OCI-LY1 (cell line): Measurements from ENCODE around the gene LSAMP.

Experiments used
- H2AFZ ChIP-seq: fragments of 200-600 bp; sonication (generic), shearing (Covaris generic); 2 replicates; pipeline ENCODE4 v1.6.0; 2014; ENCODE audit warnings: antibody characterized with exemption, mild to moderate bottlenecking, low read length
- H3F3A ChIP-seq: fragments of 200-600 bp; sonication (generic), shearing (Covaris generic); 2 replicates; pipeline ENCODE4 v1.6.0; 2014; ENCODE audit warnings: mild to moderate bottlenecking, antibody characterized with exemption, low read length, moderate library complexity; ENCODE audit not compliant: insufficient read depth
- H3K27ac ChIP-seq: fragments of 200-600 bp; sonication (generic); 2 replicates; pipeline ENCODE4 v1.5.1; 2014; ENCODE audit warnings: low read length, mixed run types, mild to moderate bottlenecking, low read depth; ENCODE audit not compliant: poor library complexity, severe bottlenecking
- H3K27me3 ChIP-seq: fragments of 200-600 bp; sonication (generic); 2 replicates; pipeline ENCODE4 v1.6.0; 2014; ENCODE audit warnings: antibody characterized with exemption, mild to moderate bottlenecking, low read length, moderate library complexity; ENCODE audit not compliant: insufficient read depth
- H3K36me3 ChIP-seq: fragments of 200-600 bp; sonication (generic); 2 replicates; pipeline ENCODE4 v1.6.1; 2014; ENCODE audit warnings: mild to moderate bottlenecking, antibody characterized with exemption, low read length, moderate library complexity, mixed read lengths; ENCODE audit not compliant: insufficient read depth
- H3K4me1 ChIP-seq: fragments of 200-600 bp; sonication (generic); 2 replicates; pipeline ENCODE4 v1.5.1; 2014; ENCODE audit warnings: mild to moderate bottlenecking, low read length, moderate library complexity; ENCODE audit not compliant: insufficient read depth, severe bottlenecking
- H3K4me2 ChIP-seq: fragments of 200-600 bp; sonication (generic), shearing (Covaris generic); 2 replicates; pipeline ENCODE4 v1.6.1; 2014; ENCODE audit warnings: low read length
- H3K4me3 ChIP-seq: fragments of 200-600 bp; sonication (generic); 2 replicates; pipeline ENCODE4 v1.5.1; 2014; ENCODE audit warnings: low read length, low read depth, mild to moderate bottlenecking, mixed read lengths; ENCODE audit not compliant: poor library complexity, severe bottlenecking
- H3K79me2 ChIP-seq: fragments of 200-600 bp; shearing (Covaris generic); 2 replicates; pipeline ENCODE4 v1.6.1; 2016; ENCODE audit warnings: mixed run types, low read length, mixed read lengths; ENCODE audit not compliant: insufficient read depth
- H3K9ac ChIP-seq: fragments of 200-600 bp; sonication (generic), shearing (Covaris generic); 2 replicates; pipeline ENCODE4 v1.6.1; 2014; ENCODE audit warnings: mild to moderate bottlenecking, low read length, mixed read lengths
- H3K9me2 ChIP-seq: fragments of 200-600 bp; sonication (generic), shearing (Covaris generic); 2 replicates; pipeline ENCODE4 v1.6.1; 2014; ENCODE audit warnings: low read depth, mild to moderate bottlenecking, low read length, mixed read lengths
- H3K9me3 ChIP-seq: fragments of 200-600 bp; shearing (Covaris generic); 2 replicates; pipeline ENCODE4 v1.6.1; 2014; ENCODE audit warnings: low read length, mixed read lengths
- H4K20me1 ChIP-seq: fragments of 200-600 bp; sonication (generic), shearing (Covaris generic); 2 replicates; pipeline ENCODE4 v1.6.0; 2016; ENCODE audit warnings: mild to moderate bottlenecking, low read length; ENCODE audit not compliant: insufficient read depth
- EZH2 ChIP-seq: fragments of 200-600 bp; sonication (generic), shearing (Covaris generic); IDR thresholded peaks from 2 replicates; pipeline ENCODE4 v1.8.0; 2017; ENCODE audit warnings: borderline replicate concordance, mixed run types, mild to moderate bottlenecking, antibody characterized with exemption, low read length, moderate library complexity, mixed read lengths
- TF ChIP-seq, protein P1 (sequence below): fragments of 200-600 bp; sonication (generic), shearing (Covaris generic); IDR thresholded peaks from 2 replicates; pipeline ENCODE4 v1.5.1; 2017; ENCODE audit warnings: mild to moderate bottlenecking, antibody characterized with exemption, low read length, moderate library complexity, mixed read lengths

The LSAMP gene

DNA sequence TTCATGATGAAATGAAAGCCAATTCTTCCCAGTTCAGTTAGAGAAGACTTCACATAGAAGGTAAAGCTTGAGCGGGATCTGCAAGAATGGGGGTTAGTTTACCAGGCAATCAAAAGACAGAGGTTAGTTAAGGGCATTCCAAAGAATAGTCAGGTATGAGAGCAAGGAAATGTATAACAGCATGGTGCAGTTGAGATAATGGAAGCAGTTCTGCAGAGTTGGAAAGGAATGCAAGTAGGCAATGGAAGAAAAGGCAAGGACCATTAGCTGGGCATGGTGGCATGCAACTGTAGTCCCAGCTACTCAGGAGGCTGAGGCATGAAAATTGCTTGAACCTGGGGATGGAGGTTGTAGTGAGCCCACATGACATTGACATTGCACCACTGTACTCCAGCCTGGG, 55.0 kb downstream of the LSAMP start:
- Histone ChIP-seq H3F3A (no peaks in the 10 kb centered on the region), H3K27ac (no peak overlapping the region), H3K27me3 (no peaks in the 10 kb centered on the region), H3K36me3 (no peaks in the 10 kb centered on the region), H3K4me2 (no peak overlapping the region), H4K20me1 (no peaks in the 10 kb centered on the region), H3K4me1 (no peaks in the 10 kb centered on the region), H3K9ac (no peak overlapping the region), H2AFZ (no peak overlapping the region), H3K4me3 (no peak overlapping the region), H3K9me3 (no peaks in the 10 kb centered on the region), H3K9me2 (no peaks in the 10 kb centered on the region), H3K79me2 (no peaks in the 10 kb centered on the region)
- TF ChIP-seq, protein P1, sequence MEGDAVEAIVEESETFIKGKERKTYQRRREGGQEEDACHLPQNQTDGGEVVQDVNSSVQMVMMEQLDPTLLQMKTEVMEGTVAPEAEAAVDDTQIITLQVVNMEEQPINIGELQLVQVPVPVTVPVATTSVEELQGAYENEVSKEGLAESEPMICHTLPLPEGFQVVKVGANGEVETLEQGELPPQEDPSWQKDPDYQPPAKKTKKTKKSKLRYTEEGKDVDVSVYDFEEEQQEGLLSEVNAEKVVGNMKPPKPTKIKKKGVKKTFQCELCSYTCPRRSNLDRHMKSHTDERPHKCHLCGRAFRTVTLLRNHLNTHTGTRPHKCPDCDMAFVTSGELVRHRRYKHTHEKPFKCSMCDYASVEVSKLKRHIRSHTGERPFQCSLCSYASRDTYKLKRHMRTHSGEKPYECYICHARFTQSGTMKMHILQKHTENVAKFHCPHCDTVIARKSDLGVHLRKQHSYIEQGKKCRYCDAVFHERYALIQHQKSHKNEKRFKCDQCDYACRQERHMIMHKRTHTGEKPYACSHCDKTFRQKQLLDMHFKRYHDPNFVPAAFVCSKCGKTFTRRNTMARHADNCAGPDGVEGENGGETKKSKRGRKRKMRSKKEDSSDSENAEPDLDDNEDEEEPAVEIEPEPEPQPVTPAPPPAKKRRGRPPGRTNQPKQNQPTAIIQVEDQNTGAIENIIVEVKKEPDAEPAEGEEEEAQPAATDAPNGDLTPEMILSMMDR, result no peak
- no peak for TF ChIP-seq EZH2

DNA sequence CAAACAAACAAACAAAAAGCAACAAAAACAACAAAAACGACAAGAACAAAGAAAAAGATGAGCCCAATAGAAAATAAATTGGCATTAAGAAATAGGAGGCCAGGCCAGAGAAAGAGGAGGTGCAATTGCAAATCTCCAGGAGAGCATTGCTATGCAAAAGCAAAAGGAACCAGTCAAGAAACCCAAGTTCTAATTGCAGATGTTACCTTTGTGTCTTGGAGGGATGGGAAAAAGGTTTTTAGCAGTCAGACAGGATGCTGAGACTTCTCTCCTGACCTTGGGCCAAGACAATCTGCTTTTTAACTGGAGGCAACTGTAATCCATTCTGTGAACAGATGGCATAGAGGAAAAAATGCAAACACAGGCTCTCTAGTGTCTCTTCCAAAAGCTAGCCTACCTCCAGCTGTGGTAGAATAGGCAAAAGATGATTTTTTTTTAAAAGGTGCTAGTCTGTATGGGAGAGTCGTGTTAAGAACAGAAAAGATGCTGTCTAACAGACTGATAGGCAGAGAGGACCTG, 56.4 kb downstream of the LSAMP start:
- H3K4me2 ChIP-seq, result no peak overlapping the region
- H4K20me1 ChIP-seq, result no peaks in the 10 kb centered on the region
- H3K4me3 ChIP-seq, result no peak overlapping the region
- no peak for TF ChIP-seq EZH2
- TF ChIP-seq, protein P1, result no peak
- no peak overlapping the region for H3K9ac ChIP-seq
- no peaks in the 10 kb centered on the region for H3K79me2 ChIP-seq
- no peaks in the 10 kb centered on the region for H3K9me2 ChIP-seq
- H3K9me3 ChIP-seq, result no peaks in the 10 kb centered on the region
- H3K4me1 ChIP-seq, result no peaks in the 10 kb centered on the region
- no peak overlapping the region for H2AFZ ChIP-seq
- H3K36me3 ChIP-seq, result no peaks in the 10 kb centered on the region
- H3F3A ChIP-seq, result no peaks in the 10 kb centered on the region
- no peak overlapping the region for H3K27ac ChIP-seq
- H3K27me3 ChIP-seq, result no peaks in the 10 kb centered on the region

DNA sequence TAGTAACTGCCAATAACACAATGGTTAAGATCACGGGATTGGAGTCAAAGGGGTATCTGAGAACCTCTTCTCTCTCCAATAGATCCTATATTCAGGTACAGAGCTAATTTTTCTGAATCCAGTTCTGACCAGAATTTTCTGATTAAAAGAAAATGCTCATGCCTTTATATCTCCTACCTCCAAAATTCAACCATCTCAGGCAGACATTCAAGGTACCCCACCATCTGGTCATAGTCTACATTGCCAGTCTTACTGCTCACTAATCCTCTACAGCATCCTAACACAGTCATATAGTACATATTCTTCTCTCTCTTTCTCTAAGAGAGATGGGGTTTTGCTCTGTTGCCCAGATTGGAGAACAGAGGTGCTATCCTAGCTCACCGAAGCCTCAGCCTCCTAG, 59.1 kb downstream of the LSAMP start:
- Histone ChIP-seq H4K20me1 (no peaks in the 10 kb centered on the region), H3K9ac (no peak overlapping the region), H3K27me3 (no peaks in the 10 kb centered on the region), H3K27ac (no peak overlapping the region), H3K36me3 (no peaks in the 10 kb centered on the region), H3K4me1 (no peaks in the 10 kb centered on the region), H3K4me2 (no peak overlapping the region), H3K4me3 (no peak overlapping the region), H3K9me3 (no peaks in the 10 kb centered on the region), H3K9me2 (no peaks in the 10 kb centered on the region), H3F3A (no peaks in the 10 kb centered on the region), H2AFZ (no peak overlapping the region), H3K79me2 (no peaks in the 10 kb centered on the region)
- no peak for TF ChIP-seq EZH2
- TF ChIP-seq, protein P1, result no peak
